ENCODE results near the gene VOPP1. TPM values are rescaled to one million over a fixed set of nuclear protein-coding genes. Genes with fewer than 3 reads are reported as not detected.

Gene VOPP1
- total RNA-seq, 4 donors from 2014 or later: 23.7 to 42.1 (median 37.5) TPM

DNA sequence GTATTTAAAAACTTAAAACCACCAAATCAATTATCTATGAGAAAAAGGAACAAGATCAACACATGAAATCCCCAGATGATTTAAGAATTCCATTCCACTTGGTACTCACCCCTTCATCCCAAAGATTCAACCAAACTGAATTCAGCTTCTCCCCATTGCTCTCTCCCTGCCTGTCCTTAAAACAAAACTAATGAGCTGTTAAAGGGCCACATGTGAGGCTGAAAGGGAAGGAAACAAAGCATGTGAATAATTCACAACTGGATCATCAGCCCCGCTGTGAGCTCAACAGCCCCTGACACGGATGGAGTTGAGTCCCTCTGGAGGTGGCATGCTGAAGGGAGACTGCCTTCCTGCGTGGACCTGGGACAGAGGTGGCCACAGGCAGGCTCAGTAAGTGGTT is 32.9 kb downstream of the VOPP1 start:
- intact Hi-C loops (cut with DNase I): no loop called here
- H3K4me1 ChIP-seq: peaks cover 18 to 43% (median 38%) of the 10 kb centered on the region in 4 donors
- WGBS: 67% methylated on average over 3 of the region's 3 CpGs
- H3K4me3 ChIP-seq: no peak overlapping the region
- H3K9me3 ChIP-seq: no peaks in the 10 kb centered on the region
- TF ChIP-seq EP300 (IDR thresholded peaks at IDR 0.05): no peak
- TF ChIP-seq POLR2A (IDR thresholded peaks at IDR 0.05; ENCODE audit: low read depth): no peak
- TF ChIP-seq POLR2AphosphoS5 (IDR thresholded peaks at IDR 0.05): no peak
- TF ChIP-seq, protein P1, sequence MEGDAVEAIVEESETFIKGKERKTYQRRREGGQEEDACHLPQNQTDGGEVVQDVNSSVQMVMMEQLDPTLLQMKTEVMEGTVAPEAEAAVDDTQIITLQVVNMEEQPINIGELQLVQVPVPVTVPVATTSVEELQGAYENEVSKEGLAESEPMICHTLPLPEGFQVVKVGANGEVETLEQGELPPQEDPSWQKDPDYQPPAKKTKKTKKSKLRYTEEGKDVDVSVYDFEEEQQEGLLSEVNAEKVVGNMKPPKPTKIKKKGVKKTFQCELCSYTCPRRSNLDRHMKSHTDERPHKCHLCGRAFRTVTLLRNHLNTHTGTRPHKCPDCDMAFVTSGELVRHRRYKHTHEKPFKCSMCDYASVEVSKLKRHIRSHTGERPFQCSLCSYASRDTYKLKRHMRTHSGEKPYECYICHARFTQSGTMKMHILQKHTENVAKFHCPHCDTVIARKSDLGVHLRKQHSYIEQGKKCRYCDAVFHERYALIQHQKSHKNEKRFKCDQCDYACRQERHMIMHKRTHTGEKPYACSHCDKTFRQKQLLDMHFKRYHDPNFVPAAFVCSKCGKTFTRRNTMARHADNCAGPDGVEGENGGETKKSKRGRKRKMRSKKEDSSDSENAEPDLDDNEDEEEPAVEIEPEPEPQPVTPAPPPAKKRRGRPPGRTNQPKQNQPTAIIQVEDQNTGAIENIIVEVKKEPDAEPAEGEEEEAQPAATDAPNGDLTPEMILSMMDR (IDR thresholded peaks at IDR 0.05): no peak
- DNase-seq (ENCODE audit: extremely low spot score): no peak
- H3K27ac ChIP-seq (replicated peaks in 1 of 4): no peak overlapping the region
- no peaks in the 10 kb centered on the region for H3K27me3 ChIP-seq
- H3K36me3 ChIP-seq: no peaks in the 10 kb centered on the region

- Histone ChIP-seq H3K36me3 (no peaks in the 10 kb centered on the region), H3K27ac (replicated peaks in 1 of 4) (no peak overlapping the region), H3K4me3 (no peak overlapping the region), H3K4me1 (peaks cover 27 to 52% (median 46%) of the 10 kb centered on the region in 4 donors), H3K27me3 (no peaks in the 10 kb centered on the region), H3K9me3 (no peaks in the 10 kb centered on the region)
- intact Hi-C loops (cut with DNase I): no loop called here
- 64% methylated on average over 3 of the region's 3 CpGs for WGBS
- DNase-seq (ENCODE audit: extremely low spot score): no peak
- TF ChIP-seq EP300 (IDR thresholded peaks at IDR 0.05): no peak
- TF ChIP-seq, protein P1 (IDR thresholded peaks at IDR 0.05): no peak
- TF ChIP-seq POLR2A (IDR thresholded peaks at IDR 0.05; ENCODE audit: low read depth): no peak
- no peak for TF ChIP-seq POLR2AphosphoS5 (IDR thresholded peaks at IDR 0.05)
Measured at GRCh38 chr7:55538538-55538937, 33.8 kb downstream of the VOPP1 start.

- intact Hi-C loops (cut with DNase I): no loop called here
- no peak overlapping the region for H3K27ac ChIP-seq (replicated peaks in 1 of 4)
- no peaks in the 10 kb centered on the region for H3K9me3 ChIP-seq
- H3K4me3 ChIP-seq: no peak overlapping the region
- TF ChIP-seq POLR2AphosphoS5 (IDR thresholded peaks at IDR 0.05): no peak
- TF ChIP-seq, protein P1 (IDR thresholded peaks at IDR 0.05): no peak
- TF ChIP-seq EP300 (IDR thresholded peaks at IDR 0.05): no peak
- TF ChIP-seq POLR2A (IDR thresholded peaks at IDR 0.05; ENCODE audit: low read depth): no peak
- 91% methylated on average over 14 of the region's 16 CpGs for WGBS
- no peaks in the 10 kb centered on the region for H3K27me3 ChIP-seq
- peaks cover 36 to 62% (median 57%) of the 10 kb centered on the region in 4 donors for H3K4me1 ChIP-seq
- no peaks in the 10 kb centered on the region for H3K36me3 ChIP-seq
- DNase-seq (ENCODE audit: extremely low spot score): no peak
Measured at GRCh38 chr7:55537458-55537990, 34.8 kb downstream of the VOPP1 start.

DNA sequence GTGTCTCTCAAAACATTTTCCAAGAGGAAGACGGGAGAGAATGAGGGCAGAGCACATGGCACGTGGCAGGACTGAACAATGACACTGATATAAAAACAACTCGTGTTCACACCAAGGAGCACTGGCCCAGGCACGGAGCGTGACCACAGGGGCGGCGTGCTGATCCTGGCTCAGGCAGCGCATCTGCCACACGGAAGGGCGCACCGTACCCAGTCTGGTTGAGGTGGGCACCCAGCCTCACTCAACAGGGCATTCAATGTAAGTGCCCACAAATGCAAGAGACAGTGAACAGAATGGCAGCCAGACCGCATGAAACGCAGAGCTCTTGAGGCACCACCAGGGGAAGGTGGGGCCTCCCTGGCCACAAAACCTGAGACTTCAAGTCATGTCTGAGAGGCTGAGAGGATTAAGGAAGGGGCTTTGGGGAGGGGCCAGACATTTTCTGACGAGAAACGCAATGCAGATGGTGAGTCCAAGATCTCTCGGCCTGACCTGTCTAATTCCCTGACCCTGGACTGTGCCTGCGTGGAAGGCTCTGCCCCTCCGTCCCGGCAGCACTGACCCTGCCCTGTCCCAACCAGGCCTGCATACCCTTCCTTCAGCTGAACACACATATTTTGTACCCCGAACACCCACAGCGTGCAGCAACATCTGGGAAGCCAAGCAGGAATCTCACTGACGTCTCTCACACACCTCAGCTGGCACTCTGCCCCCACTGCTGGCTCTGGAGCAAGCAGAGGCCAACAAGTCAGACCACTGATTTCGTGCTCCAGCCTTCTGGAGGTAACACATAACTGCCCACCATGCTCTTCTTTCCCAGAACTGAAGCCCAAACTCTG is 35.5 kb downstream of the VOPP1 start:
- Histone ChIP-seq H3K27me3 (no peaks in the 10 kb centered on the region), H3K36me3 (no peaks in the 10 kb centered on the region), H3K27ac (replicated peaks in 1 of 4) (no peak overlapping the region), H3K9me3 (no peaks in the 10 kb centered on the region), H3K4me1 (peaks cover 36 to 67% (median 61%) of the 10 kb centered on the region in 4 donors), H3K4me3 (no peak overlapping the region)
- no peak for DNase-seq (ENCODE audit: extremely low spot score)
- intact Hi-C loops (cut with DNase I): no loop called here
- 89% methylated on average over 23 of the region's 23 CpGs for WGBS
- TF ChIP-seq, protein P1 (IDR thresholded peaks at IDR 0.05): no peak
- no peak for TF ChIP-seq EP300 (IDR thresholded peaks at IDR 0.05)
